Right atrium auricular region (tissue), 2 donors: ENCODE measurements around the gene STK32B. TPM values are rescaled to one million over a fixed set of nuclear protein-coding genes. Genes with fewer than 3 reads are reported as not detected.

Experiments used
- DNase-seq: peaks from one replicate; pipeline ENCODE4 v3.0.0-alpha.2; 2019; ENCODE audit warnings: low spot score
- H3K27ac ChIP-seq, 2 donors: fragments of 200-600 bp; sonication (generic); 1 replicate in 1 of 2; 2 replicates in 1 of 2; pipeline ENCODE4 v1.5.1; 2016 to 2019
- H3K27me3 ChIP-seq, 2 donors: fragments of 200-600 bp; sonication (generic); one replicate each; pipeline versions ENCODE4 v1.5.1 to v1.6.0; 2017 to 2019
- H3K36me3 ChIP-seq: fragments of 200-600 bp; sonication (generic); one replicate; pipeline ENCODE4 v1.5.1; 2016
- H3K4me1 ChIP-seq, 2 donors: fragments of 200-600 bp; sonication (generic); one replicate each; pipeline versions ENCODE4 v1.5.1 to v1.6.0; 2017 to 2019
- H3K4me3 ChIP-seq, 2 donors: fragments of 200-600 bp; sonication (generic); 1 replicate in 1 of 2; 2 replicates in 1 of 2; pipeline ENCODE4 v1.5.1; 2017 to 2019; ENCODE audit warnings: mild to moderate bottlenecking in 1 of 2, moderate library complexity in 1 of 2
- H3K9me3 ChIP-seq, 2 donors: fragments of 200-600 bp; sonication (generic); one replicate each; pipeline ENCODE4 v1.5.1; 2019
- CTCF ChIP-seq, 2 donors: fragments of 200-600 bp; sonication (generic); IDR thresholded peaks; one replicate each; pipeline ENCODE4 v1.5.1; 2019; ENCODE audit warnings: antibody characterized with exemption in 2 of 2
- total RNA-seq, 2 donors: library from RNA; depleted of rRNA; stranded (reverse); fragments of >200 nt; gene quantifications; one replicate each; pipeline ENCODE4 v1.1.0, GENCODE V29; 2016

The STK32B gene
- total RNA-seq, 2 donors from 2014 or later, result 0.31 to 0.59 TPM

DNA sequence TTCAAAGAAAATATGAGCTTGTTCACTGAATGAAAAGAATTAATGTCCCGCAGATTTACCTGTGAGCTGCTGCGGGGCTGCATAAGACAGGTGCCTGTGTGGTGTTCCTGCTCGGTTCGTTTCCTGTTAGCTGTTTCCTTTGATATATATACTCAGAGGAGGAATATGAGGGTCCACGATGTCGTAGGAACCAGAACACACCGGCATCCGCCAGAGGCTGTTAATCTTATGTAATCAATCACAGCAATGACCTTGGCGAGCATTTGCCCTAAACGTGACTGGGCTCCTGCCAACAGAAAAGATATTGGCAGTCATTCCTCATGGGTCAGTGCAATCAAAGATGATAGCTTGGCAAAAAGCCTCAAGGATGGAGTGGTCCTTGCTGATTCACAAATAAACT is 396.9 kb downstream of the STK32B start:
- no peak for TF ChIP-seq CTCF (IDR thresholded peaks at IDR 0.05)
- H3K4me1 ChIP-seq, result no peaks in the 10 kb centered on the region
- H3K27ac ChIP-seq, result no peak overlapping the region
- H3K36me3 ChIP-seq, result no peaks in the 10 kb centered on the region
- H3K9me3 ChIP-seq, result no peaks in the 10 kb centered on the region
- H3K4me3 ChIP-seq, result no peak overlapping the region
- H3K27me3 ChIP-seq, result no peaks in the 10 kb centered on the region
- DNase-seq, result peak; percentile 42

- H3K4me1 ChIP-seq, result no peaks in the 10 kb centered on the region
- no peak for TF ChIP-seq CTCF (IDR thresholded peaks at IDR 0.05)
- H3K27me3 ChIP-seq, result no peaks in the 10 kb centered on the region
- H3K9me3 ChIP-seq, result no peaks in the 10 kb centered on the region
- no peak overlapping the region for H3K27ac ChIP-seq
- H3K36me3 ChIP-seq, result no peaks in the 10 kb centered on the region
- no peak for DNase-seq
- no peak overlapping the region for H3K4me3 ChIP-seq
Observed at GRCh38 chr4:5451243-5451642, 400.0 kb downstream of the STK32B start.

GRCh38 chr4:5452156-5452555 is 400.9 kb downstream of the STK32B start:
- Histone ChIP-seq H3K4me1 (no peaks in the 10 kb centered on the region), H3K4me3 (no peak overlapping the region), H3K36me3 (no peaks in the 10 kb centered on the region), H3K27ac (no peak overlapping the region), H3K27me3 (no peaks in the 10 kb centered on the region), H3K9me3 (no peaks in the 10 kb centered on the region)
- no peak for TF ChIP-seq CTCF (IDR thresholded peaks at IDR 0.05)
- DNase-seq, result no peak

GRCh38 chr4:5455003-5455585 is 403.8 kb downstream of the STK32B start:
- Histone ChIP-seq H3K4me3 (no peak overlapping the region), H3K9me3 (no peaks in the 10 kb centered on the region), H3K4me1 (no peaks in the 10 kb centered on the region), H3K36me3 (no peaks in the 10 kb centered on the region), H3K27ac (no peak overlapping the region), H3K27me3 (no peaks in the 10 kb centered on the region)
- DNase-seq, result no peak
- no peak for TF ChIP-seq CTCF (IDR thresholded peaks at IDR 0.05)

DNA sequence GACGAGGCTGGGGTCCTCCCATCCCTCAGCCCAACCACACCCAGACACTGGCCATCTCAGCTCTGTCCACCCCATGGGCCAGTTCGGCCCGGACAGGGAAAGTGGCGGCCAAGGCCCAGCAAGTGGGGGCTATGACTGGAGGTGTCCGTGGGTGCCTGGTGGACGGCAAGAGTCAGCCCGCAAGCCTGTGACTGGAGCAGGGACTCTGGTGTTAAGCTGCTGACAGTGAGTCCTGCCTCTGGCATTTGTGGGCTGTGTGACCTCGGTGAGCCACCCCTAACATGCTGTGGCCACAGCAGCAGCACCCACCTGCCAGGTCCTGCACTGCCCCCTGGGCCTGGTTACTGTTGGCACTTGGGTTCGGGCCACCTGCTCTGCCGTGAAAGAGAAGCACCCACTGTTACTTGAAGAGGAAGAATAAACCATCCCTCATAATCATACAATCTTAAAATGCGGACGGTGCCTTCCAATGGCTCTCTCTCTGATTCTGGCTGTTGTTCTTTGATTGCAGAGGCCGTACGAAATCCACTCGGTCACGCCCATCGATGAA is 405.1 kb downstream of the STK32B start:
- H3K9me3 ChIP-seq, result no peaks in the 10 kb centered on the region
- no peak for DNase-seq
- H3K36me3 ChIP-seq, result no peaks in the 10 kb centered on the region
- H3K4me3 ChIP-seq, result no peak overlapping the region
- no peak overlapping the region for H3K27ac ChIP-seq
- TF ChIP-seq CTCF (IDR thresholded peaks at IDR 0.05), result no peak
- H3K4me1 ChIP-seq, result no peaks in the 10 kb centered on the region
- no peaks in the 10 kb centered on the region for H3K27me3 ChIP-seq

DNA sequence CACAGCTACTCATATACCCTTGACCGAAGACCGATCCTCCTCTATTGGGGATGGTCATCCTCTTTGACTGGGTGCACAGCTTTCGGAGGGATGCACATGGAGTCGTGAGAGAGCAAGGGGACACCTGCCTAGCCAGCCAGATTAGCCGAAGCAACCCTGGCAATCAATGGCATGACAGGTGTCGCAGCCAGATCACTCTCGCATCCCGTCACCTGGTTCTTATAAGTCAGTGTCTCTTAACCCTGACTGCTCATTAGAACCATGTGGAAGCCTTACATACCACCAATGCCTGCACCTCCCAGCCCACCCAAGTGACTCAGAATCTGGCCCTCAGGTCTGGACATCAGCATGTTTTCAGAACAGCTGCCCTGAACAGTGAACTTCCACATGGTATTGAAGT is 407.4 kb downstream of the STK32B start:
- Histone ChIP-seq H3K4me1 (no peaks in the 10 kb centered on the region), H3K27me3 (no peaks in the 10 kb centered on the region), H3K27ac (no peak overlapping the region), H3K4me3 (no peak overlapping the region), H3K9me3 (no peaks in the 10 kb centered on the region), H3K36me3 (no peaks in the 10 kb centered on the region)
- no peak for DNase-seq
- TF ChIP-seq CTCF (IDR thresholded peaks at IDR 0.05), result no peak
